Transverse colon (tissue), 4 donors: ENCODE data around the gene ZNF689. TPM values are rescaled to one million over a fixed set of nuclear protein-coding genes. Genes with fewer than 3 reads are reported as not detected.
"Not testable (repeated sequence)": the region's sequence is repeated elsewhere in the genome, so short reads cannot be mapped to it uniquely, and the experiment has no call there.

Source experiments
- DNase-seq: peaks from one replicate; pipeline ENCODE4 v3.0.0-alpha.2; 2019
- H3K27ac ChIP-seq, 4 donors: fragments of 200-600 bp; sonication (generic); 2 replicates each; pipeline ENCODE4 v1.5.1; 2016 to 2018; ENCODE audit warnings: inconsistent platforms in 4 of 4
- H3K27me3 ChIP-seq: fragments of 200-600 bp; sonication (generic); 2 replicates; pipeline ENCODE4 v1.5.1; 2017; ENCODE audit warnings: inconsistent platforms
- H3K36me3 ChIP-seq, 4 donors: fragments of 200-600 bp; sonication (generic); 2 replicates each; pipeline ENCODE4 v1.5.1; 2017 to 2019; ENCODE audit warnings: inconsistent platforms in 4 of 4
- H3K4me1 ChIP-seq, 4 donors: fragments of 200-600 bp; sonication (generic); 2 replicates each; pipeline ENCODE4 v1.5.1; 2017 to 2020; ENCODE audit warnings: inconsistent platforms in 4 of 4
- H3K4me3 ChIP-seq, 4 donors: fragments of 200-600 bp; sonication (generic); 1 replicate in 1 of 4; 2 replicates in 3 of 4; pipeline versions ENCODE4 v1.5.1 to v1.6.1; 2017 to 2019; ENCODE audit warnings: inconsistent platforms in 4 of 4
- H3K9me3 ChIP-seq, 2 donors: fragments of 200-600 bp; sonication (generic); 2 replicates each; pipeline ENCODE4 v1.5.1; 2017 to 2019; ENCODE audit warnings: inconsistent platforms in 2 of 2
- EP300 ChIP-seq: sonication (generic); formaldehyde crosslinking; IDR thresholded peaks from one replicate; pipeline ENCODE4 v1.6.1; 2017; ENCODE audit warnings: antibody characterized with exemption, low read depth
- POLR2A ChIP-seq: fragments of 450-650 bp; IDR thresholded peaks from one replicate; pipeline ENCODE4 v1.6.1; 2016; ENCODE audit warnings: antibody characterized with exemption, mild to moderate bottlenecking, moderate library complexity
- POLR2AphosphoS5 ChIP-seq, 3 donors: sonication (generic); formaldehyde crosslinking; IDR thresholded peaks; one replicate each; pipeline ENCODE4 v1.6.1; 2016; ENCODE audit warnings: antibody characterized with exemption in 3 of 3
- WGBS, 2 donors: methylation state at CpG; one replicate each; pipeline ENCODE4 v1.1.5; 2018; ENCODE audit warnings: low coverage in 1 of 2; 5-methylcytosine and 5-hydroxymethylcytosine counted together
- in situ Hi-C, 4 donors: fragments of 200-750 bp; cut with MboI; loops; one replicate each; pipeline versions ENCODE4 v1.15.0 to v1.15.1; 2017; ENCODE audit warnings: low sequenced_read_pairs in 3 of 4, low pct_ligation_motif_present in 1 of 4, low pct_unique_long_range_greater_than_20kb in 1 of 4
- intact Hi-C: fragments of 100-400 bp; cut with DNase I; formaldehyde crosslinking; loops from one replicate; pipeline ENCODE4 v1.15.1; 2023; ENCODE audit warnings: low total_unique reads
- total RNA-seq, 4 donors: library from RNA; depleted of rRNA; stranded (reverse); fragments of >200 nt; gene quantifications; one replicate each; pipeline ENCODE4 v1.1.0, GENCODE V29; 2016
- TF ChIP-seq, protein P1 (sequence below), 5 experiments: fragments of 200-600 bp in 3 of 5; fragments of 450-650 bp in 2 of 5; sonication (generic) in 3 of 5; IDR thresholded peaks; 1 replicate in 2 of 5; 2 replicates in 3 of 5; pipeline ENCODE4 v1.5.1; 2016 to 2017; ENCODE audit warnings: antibody characterized with exemption in 5 of 5, inconsistent platforms in 3 of 5, mild to moderate bottlenecking in 2 of 5, moderate library complexity in 1 of 5

The ZNF689 gene
- total RNA-seq, 4 donors from 2014 or later, result 3.4 to 77.1 (median 8.1) TPM

DNA sequence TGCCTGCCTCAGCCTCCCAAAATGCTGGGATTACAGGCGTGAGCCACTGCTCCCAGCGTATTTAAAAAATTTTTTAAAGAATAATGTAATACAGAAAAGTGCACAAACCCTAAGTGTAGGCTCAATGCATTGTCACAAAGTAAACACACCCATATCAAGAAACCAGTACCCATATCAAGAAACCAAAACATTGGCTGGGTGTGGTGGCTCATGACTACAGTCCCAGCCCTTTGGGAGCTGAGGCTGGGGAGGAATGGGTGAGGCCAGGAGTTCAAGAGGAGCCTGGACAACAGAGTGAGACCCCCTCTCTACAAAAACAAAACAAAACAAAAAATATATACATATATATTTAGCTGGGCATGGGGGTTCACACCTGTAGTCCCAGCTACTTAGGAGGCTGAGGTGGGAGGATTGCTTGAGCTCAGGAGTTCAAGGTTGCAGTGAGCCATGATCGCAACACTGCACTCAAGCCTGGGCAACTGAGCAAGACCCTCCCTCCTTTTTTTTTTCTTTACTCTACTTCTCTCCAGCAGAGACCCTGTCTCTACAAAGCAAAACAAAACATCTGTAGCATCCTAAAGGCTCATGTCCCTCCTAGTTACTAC lies 31.3 kb upstream of the ZNF689 start:
- Histone ChIP-seq H3K4me3 (no peak overlapping the region), H3K9me3 (no peaks in the 10 kb centered on the region), H3K27me3 (no peaks in the 10 kb centered on the region), H3K4me1 (no peaks in the 10 kb centered on the region), H3K36me3 (no peaks in the 10 kb centered on the region), H3K27ac (no peak overlapping the region)
- WGBS, 2 donors, result 76 to 84% methylated on average over 3 of the region's 3 CpGs
- in situ Hi-C loops (loop anchor here in 1 of 4 donors (10.0 to 25.0 kb wide), 2 partner anchors 53 to 554 kb away; partner anchors contain the start of genes PPP4C, SRCAP, TBX6 and YPEL3), intact Hi-C loops (no loop called here)
- no peak for DNase-seq
- TF ChIP-seq POLR2AphosphoS5 (IDR thresholded peaks at IDR 0.05) (no peak), POLR2A (no peak), EP300 (no peak)
- TF ChIP-seq, protein P1, sequence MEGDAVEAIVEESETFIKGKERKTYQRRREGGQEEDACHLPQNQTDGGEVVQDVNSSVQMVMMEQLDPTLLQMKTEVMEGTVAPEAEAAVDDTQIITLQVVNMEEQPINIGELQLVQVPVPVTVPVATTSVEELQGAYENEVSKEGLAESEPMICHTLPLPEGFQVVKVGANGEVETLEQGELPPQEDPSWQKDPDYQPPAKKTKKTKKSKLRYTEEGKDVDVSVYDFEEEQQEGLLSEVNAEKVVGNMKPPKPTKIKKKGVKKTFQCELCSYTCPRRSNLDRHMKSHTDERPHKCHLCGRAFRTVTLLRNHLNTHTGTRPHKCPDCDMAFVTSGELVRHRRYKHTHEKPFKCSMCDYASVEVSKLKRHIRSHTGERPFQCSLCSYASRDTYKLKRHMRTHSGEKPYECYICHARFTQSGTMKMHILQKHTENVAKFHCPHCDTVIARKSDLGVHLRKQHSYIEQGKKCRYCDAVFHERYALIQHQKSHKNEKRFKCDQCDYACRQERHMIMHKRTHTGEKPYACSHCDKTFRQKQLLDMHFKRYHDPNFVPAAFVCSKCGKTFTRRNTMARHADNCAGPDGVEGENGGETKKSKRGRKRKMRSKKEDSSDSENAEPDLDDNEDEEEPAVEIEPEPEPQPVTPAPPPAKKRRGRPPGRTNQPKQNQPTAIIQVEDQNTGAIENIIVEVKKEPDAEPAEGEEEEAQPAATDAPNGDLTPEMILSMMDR (IDR thresholded peaks at IDR 0.05), result no peak

DNA sequence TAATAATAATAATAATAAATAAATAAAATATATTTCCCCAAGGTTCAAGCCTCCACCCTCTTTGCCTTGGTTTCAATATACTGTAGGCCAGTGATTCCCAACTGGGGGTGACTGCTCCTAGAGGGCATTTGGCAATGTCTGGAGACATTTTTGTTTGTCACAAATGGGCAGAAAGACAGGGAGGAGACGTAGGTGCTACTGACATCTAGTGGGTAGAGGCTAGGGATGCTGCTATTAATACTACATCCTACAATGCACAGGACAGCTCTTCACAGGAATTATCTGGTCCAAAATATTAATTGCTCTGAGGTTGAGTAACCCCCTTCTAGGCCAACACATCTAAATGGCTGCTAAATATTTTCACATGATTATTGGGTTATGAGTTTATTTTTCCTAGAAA lies 27.8 kb upstream of the ZNF689 start:
- no peak overlapping the region for H3K27ac ChIP-seq
- no peaks in the 10 kb centered on the region for H3K9me3 ChIP-seq
- DNase-seq, result no peak
- no peak overlapping the region for H3K4me3 ChIP-seq
- H3K4me1 ChIP-seq, result peaks cover 0 to 22% (median 8%) of the 10 kb centered on the region in 4 donors
- no peaks in the 10 kb centered on the region for H3K27me3 ChIP-seq
- 0% methylated on average over 1 of the region's 1 CpG for WGBS, 2 donors
- in situ Hi-C loops (loop anchor here in 1 of 4 donors (10.0 to 25.0 kb wide), 2 partner anchors 63 to 551 kb away; partner anchors contain the start of genes PPP4C, TBX6, YPEL3 and ZNF688), intact Hi-C loops (no loop called here)
- TF ChIP-seq, protein P1 (IDR thresholded peaks at IDR 0.05), result peak in 3 of 5 experiments; percentile 12 to 13 (median 13)
- no peak for TF ChIP-seq EP300
- no peaks in the 10 kb centered on the region for H3K36me3 ChIP-seq

DNA sequence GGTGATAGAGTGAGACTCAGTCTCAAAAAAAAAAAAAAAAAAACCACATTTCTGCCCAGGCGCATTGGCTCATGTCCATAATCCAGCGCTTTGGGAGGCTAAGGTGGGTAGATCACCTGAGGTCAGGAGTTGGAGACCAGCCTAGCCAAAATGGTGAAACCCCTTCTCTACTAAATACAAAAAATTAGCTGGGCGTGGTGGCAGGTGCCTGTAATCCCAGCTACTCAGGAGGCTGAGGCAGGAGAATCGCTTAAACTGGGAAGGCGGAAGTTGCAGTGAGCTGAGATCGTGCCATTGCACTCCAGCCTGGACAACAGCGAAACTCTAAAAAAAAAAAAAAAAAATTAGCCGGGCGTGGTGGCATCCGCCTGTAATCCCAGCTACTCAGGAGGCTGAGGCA lies 26.9 kb upstream of the ZNF689 start:
- H3K27me3 ChIP-seq, intact Hi-C loops, H3K9me3 ChIP-seq, DNase-seq, H3K4me3 ChIP-seq, H3K27ac ChIP-seq, H3K36me3 ChIP-seq: not testable (repeated sequence)
- in situ Hi-C loops, result loop anchor here in 1 of 4 donors (10.0 to 25.0 kb wide), 2 partner anchors 62 to 550 kb away; partner anchors contain the start of genes PPP4C, TBX6, YPEL3 and ZNF688
- H3K4me1 ChIP-seq, result peaks cover 0 to 22% (median 8%) of the 10 kb centered on the region in 4 donors
- WGBS, 2 donors, result 80 to 83% methylated on average over 1 to 10 of the region's 10 CpGs

DNA sequence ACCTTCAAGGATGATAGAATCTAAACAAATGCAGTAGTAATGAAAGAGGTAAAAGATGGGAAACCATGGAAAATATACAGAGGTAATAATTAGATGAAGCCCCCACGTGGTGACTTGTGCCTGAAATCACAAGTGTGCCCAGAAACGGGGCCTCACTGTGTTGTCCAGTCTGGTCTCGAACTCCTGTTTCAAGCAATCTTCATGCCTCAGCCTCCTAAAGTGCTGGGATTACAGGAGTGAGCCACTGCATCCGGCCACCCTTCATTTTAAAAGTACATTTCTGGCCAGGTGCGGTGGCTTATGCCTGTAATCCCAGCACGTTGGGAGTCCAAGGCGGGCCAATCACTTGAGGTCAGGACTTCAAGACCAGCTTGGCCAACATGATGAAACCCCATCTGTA lies 26.4 kb upstream of the ZNF689 start:
- peaks cover 0 to 22% (median 8%) of the 10 kb centered on the region in 4 donors for H3K4me1 ChIP-seq
- no peak overlapping the region for H3K4me3 ChIP-seq
- H3K27me3 ChIP-seq, result no peaks in the 10 kb centered on the region
- in situ Hi-C loops (loop anchor here in 1 of 4 donors (10.0 to 25.0 kb wide), 2 partner anchors 62 to 549 kb away; partner anchors contain the start of genes PPP4C, TBX6, YPEL3 and ZNF688), intact Hi-C loops (no loop called here)
- 87% methylated on average over 7 of the region's 7 CpGs; no CpG with 5 or more reads in 1 of the 2 donors for WGBS, 2 donors
- no peaks in the 10 kb centered on the region for H3K36me3 ChIP-seq
- no peak overlapping the region for H3K27ac ChIP-seq
- no peak for DNase-seq
- TF ChIP-seq, protein P1 (IDR thresholded peaks at IDR 0.05), result no peak
- TF ChIP-seq POLR2A (no peak), EP300 (no peak), POLR2AphosphoS5 (IDR thresholded peaks at IDR 0.05) (no peak)
- no peaks in the 10 kb centered on the region for H3K9me3 ChIP-seq
